ENCODE measurements around the gene TREML4. TPM values are rescaled to one million over a fixed set of nuclear protein-coding genes. Genes with fewer than 3 reads are reported as not detected.

Gene TREML4
- total RNA-seq, 4 donors from 2014 or later: not detected

DNA sequence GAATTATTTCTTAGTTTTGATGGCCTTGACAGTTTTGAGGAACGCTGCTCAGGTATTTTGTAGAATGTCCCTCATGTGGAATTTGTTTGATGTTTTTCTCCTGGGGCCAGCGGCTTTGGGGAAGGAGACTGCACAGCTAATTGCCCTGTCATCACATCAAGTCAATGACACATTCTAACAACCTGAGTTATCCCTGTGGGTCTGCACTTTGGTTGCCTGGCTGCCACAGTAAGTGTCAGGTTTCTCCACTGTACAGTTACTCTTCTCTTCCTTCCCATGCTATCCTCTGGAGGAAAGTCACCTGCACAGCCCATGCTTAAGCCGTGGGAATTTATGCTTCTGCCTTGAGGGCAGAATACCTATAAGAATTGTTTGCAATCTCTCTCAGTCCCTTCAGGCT, 1.4 kb upstream of the TREML4 start:
- ATAC-seq (no peak), DNase-seq (no peak)
- intact Hi-C loops (cut with DNase I; ENCODE audit: low total_unique reads) (no loop called here), in situ Hi-C loops (cut with MboI; ENCODE audit: low sequenced_read_pairs in 4 of 4) (no loop called here)
- Histone ChIP-seq H3K4me3 (no peak overlapping the region), H3K36me3 (no peaks in the 10 kb centered on the region), H3K27ac (no peak overlapping the region), H3K4me1 (no peaks in the 10 kb centered on the region), H3K27me3 (peaks cover 0 to 4% (median 0%) of the 10 kb centered on the region in 3 donors), H3K9me3 (no peaks in the 10 kb centered on the region)
- no peak for TF ChIP-seq POLR2A (IDR thresholded peaks at IDR 0.05)
- TF ChIP-seq, protein P1, sequence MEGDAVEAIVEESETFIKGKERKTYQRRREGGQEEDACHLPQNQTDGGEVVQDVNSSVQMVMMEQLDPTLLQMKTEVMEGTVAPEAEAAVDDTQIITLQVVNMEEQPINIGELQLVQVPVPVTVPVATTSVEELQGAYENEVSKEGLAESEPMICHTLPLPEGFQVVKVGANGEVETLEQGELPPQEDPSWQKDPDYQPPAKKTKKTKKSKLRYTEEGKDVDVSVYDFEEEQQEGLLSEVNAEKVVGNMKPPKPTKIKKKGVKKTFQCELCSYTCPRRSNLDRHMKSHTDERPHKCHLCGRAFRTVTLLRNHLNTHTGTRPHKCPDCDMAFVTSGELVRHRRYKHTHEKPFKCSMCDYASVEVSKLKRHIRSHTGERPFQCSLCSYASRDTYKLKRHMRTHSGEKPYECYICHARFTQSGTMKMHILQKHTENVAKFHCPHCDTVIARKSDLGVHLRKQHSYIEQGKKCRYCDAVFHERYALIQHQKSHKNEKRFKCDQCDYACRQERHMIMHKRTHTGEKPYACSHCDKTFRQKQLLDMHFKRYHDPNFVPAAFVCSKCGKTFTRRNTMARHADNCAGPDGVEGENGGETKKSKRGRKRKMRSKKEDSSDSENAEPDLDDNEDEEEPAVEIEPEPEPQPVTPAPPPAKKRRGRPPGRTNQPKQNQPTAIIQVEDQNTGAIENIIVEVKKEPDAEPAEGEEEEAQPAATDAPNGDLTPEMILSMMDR (IDR thresholded peaks at IDR 0.05 in 4 of 5, conservative IDR thresholded peaks at IDR 0.05 in 1 of 5): no peak

DNA sequence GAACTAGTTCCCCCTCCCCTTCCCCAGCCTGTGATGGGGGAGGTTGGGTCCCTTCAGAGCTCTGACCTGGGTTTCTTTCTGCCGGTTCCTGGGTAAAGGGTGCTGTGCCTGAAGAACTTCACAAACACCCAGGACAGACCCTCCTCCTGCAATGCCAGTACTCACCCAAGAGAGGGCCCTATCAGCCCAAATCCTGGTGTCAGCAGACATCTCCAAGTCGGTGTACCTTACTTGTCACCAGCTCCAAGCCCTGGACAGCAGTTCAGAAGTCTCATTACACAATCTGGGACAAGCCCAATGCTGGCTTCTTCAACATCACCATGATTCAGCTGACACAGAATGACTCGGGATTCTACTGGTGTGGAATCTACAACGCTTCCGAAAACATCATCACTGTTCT, 467 bp downstream of the TREML4 start:
- H3K4me1 ChIP-seq: no peaks in the 10 kb centered on the region
- no peaks in the 10 kb centered on the region for H3K36me3 ChIP-seq
- H3K9me3 ChIP-seq: no peaks in the 10 kb centered on the region
- DNase-seq (no peak), ATAC-seq (no peak)
- H3K4me3 ChIP-seq: no peak overlapping the region
- in situ Hi-C loops (cut with MboI; ENCODE audit: low sequenced_read_pairs in 4 of 4): no loop called here
- no peak overlapping the region for H3K27ac ChIP-seq
- peaks cover 0 to 4% (median 0%) of the 10 kb centered on the region in 3 donors for H3K27me3 ChIP-seq
- TF ChIP-seq POLR2A (IDR thresholded peaks at IDR 0.05): no peak
- TF ChIP-seq, protein P1 (IDR thresholded peaks at IDR 0.05 in 4 of 5, conservative IDR thresholded peaks at IDR 0.05 in 1 of 5): no peak
- intact Hi-C loops (cut with DNase I; ENCODE audit: low total_unique reads): no loop called here

DNA sequence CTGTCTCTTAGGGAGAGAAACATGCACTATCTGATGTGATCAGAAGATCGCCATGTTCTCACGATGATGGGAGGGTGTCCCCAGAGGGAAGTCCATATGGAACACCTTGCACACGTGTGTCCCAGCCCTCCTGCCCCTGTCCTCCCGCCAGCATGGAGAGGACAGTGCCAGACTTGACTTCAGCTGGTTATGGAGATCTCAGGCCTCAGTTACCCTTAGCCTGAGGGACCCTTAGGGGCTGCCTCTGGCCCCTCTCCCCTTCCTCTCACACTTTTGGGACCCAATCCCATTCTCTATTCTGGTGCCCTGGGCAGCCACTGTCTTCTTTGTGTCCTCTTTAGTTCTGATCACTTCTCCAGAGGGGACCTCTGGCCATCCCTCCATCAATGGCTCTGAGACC, 1.6 kb downstream of the TREML4 start:
- H3K9me3 ChIP-seq: no peaks in the 10 kb centered on the region
- H3K36me3 ChIP-seq: no peaks in the 10 kb centered on the region
- DNase-seq: no peak
- no peak for ATAC-seq
- no peak overlapping the region for H3K27ac ChIP-seq
- in situ Hi-C loops (cut with MboI; ENCODE audit: low sequenced_read_pairs in 4 of 4): no loop called here
- H3K4me3 ChIP-seq: no peak overlapping the region
- no peaks in the 10 kb centered on the region for H3K4me1 ChIP-seq
- TF ChIP-seq POLR2A (IDR thresholded peaks at IDR 0.05): no peak
- TF ChIP-seq, protein P1 (IDR thresholded peaks at IDR 0.05 in 4 of 5, conservative IDR thresholded peaks at IDR 0.05 in 1 of 5): no peak
- peaks cover 0 to 4% (median 0%) of the 10 kb centered on the region in 3 donors for H3K27me3 ChIP-seq
- intact Hi-C loops (cut with DNase I; ENCODE audit: low total_unique reads): no loop called here

DNA sequence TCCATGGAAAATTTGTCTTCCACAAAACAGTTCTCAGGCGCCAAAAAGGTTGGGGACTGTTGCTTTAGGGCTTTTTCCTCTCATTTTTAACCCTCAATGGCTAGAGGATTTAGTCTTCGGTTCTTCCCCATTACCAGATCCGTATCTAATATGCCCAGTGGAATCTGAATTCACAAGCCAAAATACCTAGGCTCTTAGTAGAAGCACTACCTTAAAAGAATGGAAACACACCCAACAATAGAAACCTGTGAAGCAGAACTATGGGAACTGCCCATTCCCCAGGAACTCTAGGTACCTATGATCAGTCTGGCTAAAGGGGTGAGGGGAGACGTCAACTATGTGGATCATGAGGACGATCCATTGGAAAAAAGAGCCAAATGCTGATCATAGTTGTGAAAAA, 3.1 kb downstream of the TREML4 start:
- DNase-seq (no peak), ATAC-seq (no peak)
- no peaks in the 10 kb centered on the region for H3K4me1 ChIP-seq
- H3K36me3 ChIP-seq: no peaks in the 10 kb centered on the region
- intact Hi-C loops (cut with DNase I; ENCODE audit: low total_unique reads) (no loop called here), in situ Hi-C loops (cut with MboI; ENCODE audit: low sequenced_read_pairs in 4 of 4) (no loop called here)
- no peak overlapping the region for H3K4me3 ChIP-seq
- H3K27ac ChIP-seq: no peak overlapping the region
- H3K9me3 ChIP-seq: no peaks in the 10 kb centered on the region
- TF ChIP-seq POLR2A (IDR thresholded peaks at IDR 0.05): no peak
- TF ChIP-seq, protein P1 (IDR thresholded peaks at IDR 0.05 in 4 of 5, conservative IDR thresholded peaks at IDR 0.05 in 1 of 5): no peak
- H3K27me3 ChIP-seq: no peaks in the 10 kb centered on the region

DNA sequence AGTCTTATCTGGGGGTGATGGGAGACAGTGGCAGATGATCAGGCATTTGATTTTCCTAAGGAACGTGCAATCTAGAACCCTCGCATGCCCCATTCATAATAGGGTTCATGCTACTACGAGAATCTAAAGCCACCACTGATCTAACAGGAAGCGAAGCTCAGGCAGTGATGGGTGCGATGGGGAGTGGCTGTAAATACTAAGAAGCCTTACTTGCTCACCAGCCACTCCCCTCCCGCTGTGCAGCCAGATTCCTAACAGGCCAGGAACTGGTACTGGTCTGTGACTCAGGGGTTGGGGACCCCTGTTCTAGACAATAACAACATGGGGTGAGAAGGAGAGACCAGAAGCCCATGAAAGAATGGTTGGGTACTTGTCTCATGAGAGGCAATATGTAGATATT, 4.5 kb downstream of the TREML4 start:
- no peak for ATAC-seq
- no peak for DNase-seq
- intact Hi-C loops (cut with DNase I; ENCODE audit: low total_unique reads) (no loop called here), in situ Hi-C loops (cut with MboI; ENCODE audit: low sequenced_read_pairs in 4 of 4) (no loop called here)
- no peak overlapping the region for H3K4me3 ChIP-seq
- TF ChIP-seq, protein P1 (IDR thresholded peaks at IDR 0.05 in 4 of 5, conservative IDR thresholded peaks at IDR 0.05 in 1 of 5): no peak
- no peak for TF ChIP-seq POLR2A (IDR thresholded peaks at IDR 0.05)
- H3K9me3 ChIP-seq: no peaks in the 10 kb centered on the region
- H3K27me3 ChIP-seq: peaks cover 0 to 4% (median 1%) of the 10 kb centered on the region in 3 donors
- H3K36me3 ChIP-seq: no peaks in the 10 kb centered on the region
- no peaks in the 10 kb centered on the region for H3K4me1 ChIP-seq
- no peak overlapping the region for H3K27ac ChIP-seq
